Activated T-helper 1 cell treated with anti-CD3 and anti-CD28 coated beads, Interleukin-12 subunit alpha, Interleukin-12 subunit beta, Interleukin-2, Interleukin-4 antibody, amounts not matched to agents 30 ng/mL and 10 ng/mL and 1 ng/mL, durations not matched to agents 14 hours and 24 hours and 36 hours (primary cell): ENCODE results near the gene LYL1. TPM values are rescaled to one million over a fixed set of nuclear protein-coding genes. Genes with fewer than 3 reads are reported as not detected.

Experiments used
- DNase-seq: peaks from one replicate; pipeline ENCODE4 v3.0.0; 2021; ENCODE audit warnings: low spot score
- H3K27ac Mint-ChIP-seq: one replicate; pipeline ENCODE4 v1.8.0; 2021; ENCODE audit warnings: mild to moderate bottlenecking, mixed read lengths
- H3K27me3 Mint-ChIP-seq: one replicate; pipeline ENCODE4 v1.8.0; 2022; ENCODE audit warnings: mild to moderate bottlenecking, moderate library complexity, mixed read lengths; ENCODE audit not compliant: insufficient read depth
- H3K36me3 Mint-ChIP-seq: one replicate; pipeline ENCODE4 v1.8.0; 2021; ENCODE audit warnings: low read depth, mixed read lengths
- H3K4me1 Mint-ChIP-seq: one replicate; pipeline ENCODE4 v1.8.0; 2021; ENCODE audit warnings: low read depth, mixed read lengths
- H3K4me3 Mint-ChIP-seq: one replicate; pipeline ENCODE4 v1.8.0; 2021; ENCODE audit warnings: mild to moderate bottlenecking, moderate library complexity, mixed read lengths
- H3K9me3 Mint-ChIP-seq: one replicate; pipeline ENCODE4 v1.8.0; 2021; ENCODE audit warnings: mixed read lengths
- intact Hi-C: fragments of 100-400 bp; cut with micrococcal nuclease; formaldehyde crosslinking; loops from one replicate; pipeline ENCODE4 v1.15.1; 2024
- total RNA-seq: library from RNA; stranded (reverse); gene quantifications from 2 replicates; pipeline ENCODE4 v1.2.3, GENCODE V29; 2022

Gene LYL1
- total RNA-seq, 1 donor from 2014 or later, result 2.5 TPM

GRCh38 chr19:13137290-13137794, 34.7 kb upstream of the LYL1 start:
- Mint-ChIP-seq H3K27me3 (no peaks in the 10 kb centered on the region), H3K4me3 (no peak overlapping the region), H3K36me3 (peaks cover 37% of the 10 kb centered on the region), H3K9me3 (no peaks in the 10 kb centered on the region), H3K4me1 (peaks cover 21% of the 10 kb centered on the region), H3K27ac (no peak overlapping the region)
- intact Hi-C loops, result no loop called here
- no peak for DNase-seq

GRCh38 chr19:13135068-13136062, 32.7 kb upstream of the LYL1 start:
- peaks cover 35% of the 10 kb centered on the region for H3K4me1 Mint-ChIP-seq
- no peaks in the 10 kb centered on the region for H3K9me3 Mint-ChIP-seq
- no peak for DNase-seq
- intact Hi-C loops, result no loop called here
- peaks cover 33% of the 10 kb centered on the region for H3K36me3 Mint-ChIP-seq
- H3K27ac Mint-ChIP-seq, result no peak overlapping the region
- no peak overlapping the region for H3K4me3 Mint-ChIP-seq
- no peaks in the 10 kb centered on the region for H3K27me3 Mint-ChIP-seq

DNA sequence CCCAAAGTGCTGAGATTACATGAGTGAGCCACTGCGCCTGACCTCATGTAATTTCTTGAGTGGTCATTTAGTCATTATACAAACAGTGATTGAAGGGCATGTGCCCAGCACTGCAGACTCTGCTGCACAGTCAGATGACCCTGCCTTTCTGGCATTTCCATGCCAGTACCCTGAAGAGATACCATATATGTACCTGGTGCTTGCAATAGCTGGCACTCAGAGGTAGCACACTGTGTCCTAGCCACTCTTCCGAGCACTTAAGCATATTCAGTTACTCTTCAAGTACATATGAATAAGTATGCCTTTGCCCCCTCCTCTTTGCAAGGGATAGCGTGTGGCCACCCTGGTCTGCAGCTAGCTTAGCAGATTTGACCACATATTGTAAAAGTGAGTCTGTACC, 32.0 kb upstream of the LYL1 start:
- peak overlapping the region; percentile 61 for H3K27ac Mint-ChIP-seq
- intact Hi-C loops, result no loop called here
- H3K36me3 Mint-ChIP-seq, result peaks cover 32% of the 10 kb centered on the region
- H3K4me3 Mint-ChIP-seq, result no peak overlapping the region
- H3K27me3 Mint-ChIP-seq, result no peaks in the 10 kb centered on the region
- DNase-seq, result no peak
- H3K4me1 Mint-ChIP-seq, result peaks cover 35% of the 10 kb centered on the region
- H3K9me3 Mint-ChIP-seq, result no peaks in the 10 kb centered on the region

DNA sequence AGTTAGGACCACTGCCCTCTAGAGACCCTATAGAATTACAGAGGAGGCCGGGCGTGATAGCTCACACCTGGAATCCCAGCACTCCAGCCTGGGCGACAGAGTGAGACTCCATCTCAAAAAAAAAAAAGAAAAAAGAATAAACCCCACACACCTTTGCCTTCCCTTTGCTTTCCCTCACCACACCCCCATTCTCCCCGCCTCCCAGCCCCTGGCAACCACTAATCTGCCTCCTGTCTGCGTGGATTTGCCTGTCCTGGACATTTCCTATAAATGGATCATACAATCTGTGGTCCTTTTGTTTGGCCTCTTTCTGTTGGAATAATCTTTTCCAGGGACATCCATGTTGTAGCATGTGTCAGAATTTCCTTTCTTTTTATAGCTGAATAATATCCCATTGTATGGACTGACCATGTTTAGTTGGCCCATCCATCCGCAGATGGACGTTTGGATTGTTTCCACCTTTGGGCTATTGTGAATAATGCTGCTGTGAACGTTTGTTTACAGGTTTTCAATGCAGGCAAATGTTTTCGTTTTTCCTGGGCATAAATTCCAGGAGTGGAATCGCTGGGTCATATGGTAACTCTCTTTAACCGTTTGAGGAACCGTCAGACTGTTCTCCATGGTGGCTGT, 30.7 kb upstream of the LYL1 start:
- peaks cover 41% of the 10 kb centered on the region for H3K4me1 Mint-ChIP-seq
- intact Hi-C loops, result loop anchor here (2.0 kb wide), 1 partner anchor 29 kb away; no protein-coding TSS in a partner anchor
- no peak for DNase-seq
- no peaks in the 10 kb centered on the region for H3K27me3 Mint-ChIP-seq
- H3K36me3 Mint-ChIP-seq, result peaks cover 28% of the 10 kb centered on the region
- H3K27ac Mint-ChIP-seq, result peak overlapping the region; percentile 90
- peak overlapping the region; percentile 77 for H3K4me3 Mint-ChIP-seq
- H3K9me3 Mint-ChIP-seq, result no peaks in the 10 kb centered on the region

GRCh38 chr19:13132471-13133180, 30.0 kb upstream of the LYL1 start:
- peak overlapping the region; percentile 77 for H3K4me3 Mint-ChIP-seq
- peaks cover 41% of the 10 kb centered on the region for H3K4me1 Mint-ChIP-seq
- DNase-seq, result peak; percentile 46
- no peaks in the 10 kb centered on the region for H3K9me3 Mint-ChIP-seq
- peak overlapping the region; percentile 90 for H3K27ac Mint-ChIP-seq
- intact Hi-C loops, result loop anchor here (1.0 to 2.0 kb wide), 6 partner anchors 14 to 129 kb away; partner anchors contain the start of genes IER2, NACC1 and STX10
- H3K27me3 Mint-ChIP-seq, result no peaks in the 10 kb centered on the region
- H3K36me3 Mint-ChIP-seq, result peaks cover 24% of the 10 kb centered on the region

DNA sequence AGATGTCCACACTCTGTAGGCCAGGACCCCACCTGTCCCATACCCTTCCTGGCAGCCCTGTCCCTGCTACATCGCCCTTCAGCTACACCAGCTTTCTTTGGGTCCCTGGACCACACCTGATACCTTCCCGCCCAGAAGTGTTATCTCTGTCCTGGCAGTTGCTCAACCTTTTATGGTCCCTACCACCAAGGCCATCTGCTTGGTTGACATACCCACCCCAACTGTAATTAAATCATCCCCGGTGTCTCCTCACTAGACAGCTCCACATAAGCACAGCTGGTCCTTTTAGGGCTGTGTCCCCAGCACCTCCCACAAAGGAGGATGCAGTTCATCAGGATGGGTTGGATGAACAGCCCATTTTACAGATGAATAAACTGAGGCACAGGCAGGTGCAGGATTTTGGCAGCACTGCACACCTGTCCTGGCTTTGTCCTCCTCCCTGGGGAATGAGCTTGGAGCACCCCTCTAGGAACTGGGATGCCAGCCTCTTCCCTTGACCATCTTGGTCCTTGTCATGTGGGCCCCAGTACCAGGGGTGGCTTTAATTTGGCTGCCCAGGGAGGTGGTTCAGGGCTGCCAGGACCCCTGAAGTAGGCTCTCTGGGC, 28.3 kb upstream of the LYL1 start:
- DNase-seq, result no peak
- Mint-ChIP-seq H3K36me3 (peaks cover 14% of the 10 kb centered on the region), H3K9me3 (no peaks in the 10 kb centered on the region), H3K4me1 (peaks cover 41% of the 10 kb centered on the region), H3K27ac (peak overlapping the region; percentile 91), H3K4me3 (no peak overlapping the region), H3K27me3 (no peaks in the 10 kb centered on the region)
- intact Hi-C loops, result no loop called here

DNA sequence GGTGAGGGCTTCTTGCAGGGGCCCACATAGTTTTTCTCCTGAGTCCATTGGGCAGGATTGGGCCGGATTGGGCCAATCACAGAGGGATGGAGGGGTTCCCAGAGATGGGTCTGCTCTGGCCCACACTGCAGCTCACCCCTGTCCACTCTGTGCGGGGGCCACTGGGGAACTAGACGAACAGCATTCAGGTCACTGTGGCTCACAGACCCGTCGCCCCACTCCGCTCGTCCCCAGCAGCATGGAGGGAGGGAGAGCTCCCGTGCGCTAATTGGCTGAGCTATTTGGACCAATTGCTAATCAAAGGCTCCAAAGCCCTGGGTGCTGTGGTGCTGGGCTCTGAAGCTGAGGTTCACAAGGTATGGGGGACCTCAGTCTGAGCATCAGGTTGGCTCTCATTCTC, 26.7 kb upstream of the LYL1 start:
- Mint-ChIP-seq H3K4me1 (peaks cover 37% of the 10 kb centered on the region), H3K4me3 (no peak overlapping the region), H3K36me3 (peaks cover 11% of the 10 kb centered on the region), H3K27ac (no peak overlapping the region), H3K9me3 (no peaks in the 10 kb centered on the region), H3K27me3 (no peaks in the 10 kb centered on the region)
- no peak for DNase-seq
- intact Hi-C loops, result no loop called here

DNA sequence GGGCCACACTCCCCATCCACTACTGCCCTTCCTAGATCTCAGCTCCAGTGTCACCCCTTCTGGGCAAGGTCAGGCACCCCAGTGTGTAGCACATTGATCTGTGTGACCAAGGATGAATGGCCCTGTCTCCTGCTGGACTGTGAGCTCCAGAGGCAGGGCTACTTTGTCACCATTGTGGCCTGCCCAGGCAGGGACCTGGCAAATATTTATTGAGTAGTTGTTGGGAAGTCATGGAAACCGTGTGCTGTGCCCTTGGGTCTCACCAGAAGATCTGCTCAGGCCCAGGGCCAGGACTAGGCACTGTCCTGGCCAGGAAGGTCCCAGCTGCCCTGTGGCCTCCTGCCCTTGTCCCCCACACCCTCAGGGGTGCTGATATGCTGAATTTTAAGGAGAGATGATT, 25.9 kb upstream of the LYL1 start:
- intact Hi-C loops, result no loop called here
- Mint-ChIP-seq H3K4me1 (peaks cover 36% of the 10 kb centered on the region), H3K9me3 (no peaks in the 10 kb centered on the region), H3K4me3 (no peak overlapping the region), H3K27ac (peak overlapping the region; percentile 44), H3K27me3 (no peaks in the 10 kb centered on the region), H3K36me3 (peaks cover 9% of the 10 kb centered on the region)
- no peak for DNase-seq

DNA sequence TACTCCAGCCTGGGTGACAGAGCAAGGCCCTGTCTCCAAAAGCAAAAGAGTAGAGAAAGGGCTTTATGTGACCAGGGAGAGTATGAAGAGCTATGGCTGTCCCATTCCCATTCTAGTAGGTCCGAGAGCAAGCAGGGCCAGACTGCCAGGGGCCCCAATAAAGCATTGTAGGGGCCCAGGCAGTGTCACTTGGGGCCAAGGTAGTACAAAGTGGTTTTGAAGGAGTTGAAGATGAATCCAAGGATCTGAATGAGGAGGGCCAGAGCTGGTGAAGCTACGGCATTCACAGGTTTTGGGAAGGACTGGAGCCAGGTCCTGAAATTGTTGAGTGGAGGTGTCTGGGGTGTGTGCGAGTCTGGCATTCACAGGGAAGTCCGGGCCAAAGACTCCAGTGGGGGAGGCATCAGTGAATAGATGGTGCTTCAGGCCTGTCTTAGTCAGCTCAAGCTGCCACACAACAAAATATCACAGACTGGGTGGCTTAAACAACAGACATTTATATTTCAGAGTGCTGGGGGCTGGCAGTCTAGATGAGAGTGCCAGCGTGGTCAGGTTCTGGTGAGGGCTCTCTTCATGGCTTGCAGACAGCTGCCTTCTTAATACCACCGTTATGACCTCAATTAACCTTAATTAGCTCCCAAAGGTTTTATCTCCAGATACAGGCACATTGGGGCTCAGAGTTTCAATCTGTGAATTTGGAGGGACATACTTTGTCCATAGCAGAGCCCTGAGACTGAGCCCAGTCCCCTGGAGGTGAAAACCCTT, 25.3 kb upstream of the LYL1 start:
- H3K4me3 Mint-ChIP-seq, result no peak overlapping the region
- H3K4me1 Mint-ChIP-seq, result peaks cover 36% of the 10 kb centered on the region
- no peaks in the 10 kb centered on the region for H3K27me3 Mint-ChIP-seq
- intact Hi-C loops, result no loop called here
- H3K9me3 Mint-ChIP-seq, result no peaks in the 10 kb centered on the region
- DNase-seq, result no peak
- peaks cover 9% of the 10 kb centered on the region for H3K36me3 Mint-ChIP-seq
- peak overlapping the region; percentile 44 for H3K27ac Mint-ChIP-seq

DNA sequence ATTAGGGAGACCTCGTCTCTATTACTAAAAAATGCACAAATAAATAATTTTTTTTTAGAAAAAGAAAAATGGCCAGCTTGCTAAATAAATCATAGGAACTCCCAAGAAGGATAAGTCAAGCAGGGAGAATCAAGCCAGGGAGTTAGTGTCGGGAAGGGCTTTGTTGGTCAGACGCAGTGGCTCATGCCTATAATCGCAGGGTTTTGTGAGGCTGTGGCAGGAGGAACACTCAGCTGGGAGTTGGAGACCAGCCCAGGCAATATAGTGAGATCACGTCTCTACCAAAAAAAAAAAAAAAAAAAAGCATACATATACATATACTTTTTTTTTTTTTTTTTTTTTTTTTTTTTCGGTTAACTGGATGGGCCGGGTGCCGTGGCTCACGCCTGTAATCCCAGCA, 24.4 kb upstream of the LYL1 start:
- intact Hi-C loops, result no loop called here
- Mint-ChIP-seq H3K27ac (no peak overlapping the region), H3K4me3 (no peak overlapping the region), H3K9me3 (no peaks in the 10 kb centered on the region), H3K4me1 (peaks cover 35% of the 10 kb centered on the region), H3K36me3 (peaks cover 3% of the 10 kb centered on the region), H3K27me3 (no peaks in the 10 kb centered on the region)
- no peak for DNase-seq

DNA sequence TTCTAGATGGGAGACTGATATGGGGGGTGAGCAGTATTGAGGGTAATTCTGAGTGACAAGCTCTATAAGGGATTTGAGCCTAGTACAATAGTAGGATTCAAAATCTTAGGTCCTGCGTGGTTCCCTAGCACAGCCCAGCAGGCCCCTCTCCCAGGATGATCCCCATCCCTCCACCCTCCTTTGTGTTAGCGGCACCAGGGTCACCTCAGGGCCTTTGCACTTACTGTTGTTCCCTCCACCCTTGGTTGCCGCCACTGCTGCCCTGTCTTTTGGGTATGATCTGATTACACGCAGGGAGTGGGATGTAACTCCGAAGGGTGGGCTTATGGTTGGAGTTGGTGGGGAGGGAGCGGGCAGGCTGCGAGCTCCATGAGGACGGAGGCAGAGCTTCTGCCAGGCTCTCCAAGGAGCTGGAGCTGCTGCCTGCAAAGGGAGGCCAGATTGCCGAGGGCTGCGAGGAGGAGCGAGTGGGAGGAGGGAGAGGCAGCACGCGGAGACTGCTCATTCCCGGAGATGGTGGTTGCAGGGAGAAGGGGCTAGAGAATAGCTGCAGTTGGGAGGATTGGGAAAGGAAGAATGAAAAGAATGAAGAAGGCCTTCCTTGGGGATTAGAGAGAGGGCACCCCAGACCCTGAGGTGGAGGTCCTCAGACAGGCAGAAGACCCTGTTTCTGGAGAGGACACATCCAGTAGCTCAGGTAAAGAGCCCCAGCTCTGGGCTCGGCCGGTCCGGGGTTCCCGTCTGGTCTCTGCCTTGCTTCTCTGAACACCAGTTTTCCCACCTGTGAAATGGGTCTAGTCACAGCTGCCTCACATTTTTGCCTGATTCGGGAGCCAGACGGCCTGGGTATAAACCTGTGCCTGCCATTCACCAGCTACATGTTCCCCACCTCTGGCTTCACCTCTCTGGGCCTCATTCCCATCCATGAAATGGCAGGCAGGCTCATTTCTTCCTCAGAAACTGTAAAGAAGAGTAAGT, 20.6 kb upstream of the LYL1 start:
- peaks cover 42% of the 10 kb centered on the region for H3K4me1 Mint-ChIP-seq
- DNase-seq, result no peak
- peak overlapping the region; percentile 4 for H3K27ac Mint-ChIP-seq
- no peak overlapping the region for H3K4me3 Mint-ChIP-seq
- no peaks in the 10 kb centered on the region for H3K9me3 Mint-ChIP-seq
- no peaks in the 10 kb centered on the region for H3K27me3 Mint-ChIP-seq
- intact Hi-C loops, result no loop called here
- H3K36me3 Mint-ChIP-seq, result peaks cover 9% of the 10 kb centered on the region
